HG03045 (cell line): Measurements from ENCODE around the gene ATG9B.
A peak's percentile ranks its signal among the peaks of the same experiment; 100 is the strongest.
"Not testable (repeated sequence)": the region's sequence is repeated elsewhere in the genome, so short reads cannot be mapped to it uniquely, and the experiment has no call there.

ENCODE experiments used
- ATAC-seq: cut with Tn5 transposase; IDR thresholded peaks from one replicate; pipeline ENCODE4 v1.9.1; 2021; ENCODE audit warnings: mild to moderate bottlenecking, moderate library complexity; ENCODE audit not compliant: unreplicated experiment

Gene ATG9B

DNA sequence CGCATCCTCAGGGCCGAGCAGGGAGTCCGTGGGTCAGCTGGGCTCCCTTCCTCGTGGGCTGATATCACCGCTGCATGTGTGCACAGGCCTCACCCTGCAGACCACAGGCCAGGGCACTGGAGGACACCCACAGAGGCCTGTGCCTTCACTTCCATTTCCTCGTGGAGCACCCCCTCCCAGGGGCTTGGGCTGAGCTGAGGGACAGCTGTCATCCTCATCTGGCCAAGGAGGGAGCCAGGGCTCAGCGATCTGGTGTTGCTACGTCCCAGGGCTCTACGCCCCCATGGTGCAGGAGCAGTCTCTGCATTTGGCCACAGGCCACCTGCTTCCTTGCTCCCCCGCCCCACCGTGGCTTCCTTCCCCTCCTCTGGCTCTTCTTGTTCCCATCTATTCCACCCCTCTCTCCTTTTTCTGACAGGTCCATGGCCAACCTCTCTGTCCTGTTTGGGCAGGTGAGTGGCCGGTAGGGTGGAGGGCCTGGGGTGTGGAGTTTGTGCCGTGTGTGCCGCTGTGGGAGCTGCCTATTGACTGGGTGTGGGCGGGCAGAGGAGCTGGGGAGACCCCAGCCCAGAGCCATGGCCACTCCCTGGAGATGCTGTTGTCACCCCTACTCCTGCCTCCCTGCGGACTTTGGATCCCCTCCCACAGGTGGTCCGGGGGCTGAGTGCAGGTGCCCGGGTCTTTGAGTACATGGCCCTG, 15.7 kb upstream of the ATG9B start:
- no peak for ATAC-seq

DNA sequence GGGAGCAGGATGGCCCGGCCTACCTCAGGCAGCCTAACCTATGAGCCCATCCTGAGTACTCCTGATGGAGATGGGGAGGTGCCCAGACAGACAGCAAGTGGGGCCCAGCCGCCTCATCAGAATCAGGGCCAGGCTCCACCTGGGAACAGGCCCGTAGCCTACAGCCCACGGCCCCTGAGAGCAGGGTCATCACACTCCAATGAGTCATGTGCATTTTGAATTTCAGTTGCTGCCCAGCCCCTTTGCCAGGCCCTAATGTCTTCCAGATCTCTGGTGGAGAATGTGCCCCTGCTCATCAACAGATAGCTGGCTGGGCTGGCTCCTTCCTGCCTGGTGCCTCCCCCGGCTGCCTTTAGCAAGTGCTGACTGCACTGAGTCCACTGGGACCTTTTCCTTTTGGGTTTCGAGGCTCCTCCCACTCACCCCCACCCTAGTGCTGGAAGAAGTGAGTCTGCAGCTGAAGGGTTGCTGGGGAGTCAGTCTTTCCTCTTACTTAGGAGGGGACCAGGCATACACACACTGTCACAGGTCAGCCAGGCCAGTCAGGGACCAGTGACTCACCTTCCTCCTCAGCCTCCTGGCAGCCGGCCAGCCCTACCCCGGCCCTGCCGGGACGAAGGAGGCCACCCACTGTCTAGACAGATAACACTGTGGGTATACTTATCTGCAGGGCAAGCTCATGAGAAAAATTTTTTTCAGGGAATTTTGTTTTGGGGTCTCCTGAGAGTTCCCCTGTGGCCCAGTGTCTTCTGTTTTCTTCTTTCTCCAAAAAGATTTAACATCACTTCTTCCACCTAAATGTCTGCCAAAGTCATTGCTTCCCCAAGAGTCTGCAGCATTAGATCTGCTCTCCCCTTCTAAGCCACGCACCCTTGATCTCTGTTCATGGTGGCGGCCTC, 14.9 kb upstream of the ATG9B start:
- no peak for ATAC-seq

DNA sequence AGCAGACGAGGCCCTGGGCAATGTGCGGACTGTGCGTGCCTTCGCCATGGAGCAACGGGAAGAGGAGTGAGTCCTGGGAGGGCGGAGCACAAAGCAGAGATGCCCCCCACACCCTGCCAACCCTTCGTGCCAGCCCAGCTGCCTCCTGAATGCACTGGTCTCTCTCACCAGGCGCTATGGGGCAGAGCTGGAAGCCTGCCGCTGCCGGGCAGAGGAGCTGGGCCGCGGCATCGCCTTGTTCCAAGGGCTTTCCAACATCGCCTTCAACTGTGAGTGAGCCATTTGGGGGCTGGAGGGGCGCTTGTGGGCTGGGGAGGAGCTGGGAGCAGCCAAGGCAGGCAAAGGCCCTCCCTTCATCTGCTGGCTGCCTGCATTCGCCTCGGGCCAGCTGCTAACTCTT, 11.6 kb upstream of the ATG9B start:
- no peak for ATAC-seq

DNA sequence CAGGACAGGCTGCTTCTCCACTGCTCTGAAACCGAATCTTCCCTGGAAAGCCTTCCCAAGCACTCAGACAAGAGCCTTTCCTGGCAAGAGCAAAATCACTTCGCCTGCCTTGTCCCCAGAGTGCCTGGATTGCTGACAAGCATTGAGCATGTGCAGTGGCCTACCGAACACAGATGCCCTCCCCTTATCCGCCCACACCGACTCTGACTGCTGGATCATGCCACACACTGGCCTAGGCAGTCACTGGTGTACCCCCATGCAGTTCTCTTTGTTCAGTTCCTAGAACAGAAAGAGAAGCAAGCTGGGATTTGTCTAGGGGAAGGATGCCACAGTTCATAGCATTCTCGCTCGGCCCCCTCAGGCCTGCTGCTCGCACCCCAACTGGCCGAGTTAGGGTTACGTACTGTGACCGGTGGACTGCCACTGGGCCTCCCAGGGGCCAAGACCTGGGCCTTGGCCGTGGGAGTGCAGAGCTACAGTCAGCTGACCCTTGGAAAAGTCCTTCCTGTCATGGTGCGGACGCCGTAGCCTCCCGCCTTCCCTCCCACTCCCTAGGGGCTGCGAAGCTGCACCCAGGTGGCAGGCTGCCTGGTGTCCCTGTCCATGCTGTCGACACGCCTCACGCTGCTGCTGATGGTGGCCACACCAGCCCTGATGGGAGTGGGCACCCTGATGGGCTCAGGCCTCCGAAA, 10.9 kb upstream of the ATG9B start:
- no peak for ATAC-seq

GRCh38 chr7:151034312-151035025, 10.2 kb upstream of the ATG9B start:
- no peak for ATAC-seq

DNA sequence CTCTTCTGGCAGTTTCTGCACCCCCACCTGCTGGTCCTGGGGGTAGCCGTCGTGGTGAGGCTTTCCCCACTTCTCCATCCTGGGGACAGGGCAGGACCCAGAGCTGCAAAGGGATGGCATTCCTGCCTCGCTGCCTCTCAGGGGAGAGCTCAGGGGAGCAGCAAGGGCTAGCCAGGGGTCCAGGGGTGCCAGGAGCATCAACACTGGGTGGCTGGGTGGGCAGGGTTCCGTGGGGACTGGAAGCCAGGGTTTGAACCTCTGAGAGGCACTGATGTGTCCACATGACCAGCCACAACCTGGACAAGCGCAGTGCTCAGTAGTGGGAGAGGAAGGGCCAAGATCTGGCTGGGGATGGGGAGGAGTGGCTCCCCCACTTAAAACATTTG, 9.6 kb upstream of the ATG9B start:
- no peak for ATAC-seq

DNA sequence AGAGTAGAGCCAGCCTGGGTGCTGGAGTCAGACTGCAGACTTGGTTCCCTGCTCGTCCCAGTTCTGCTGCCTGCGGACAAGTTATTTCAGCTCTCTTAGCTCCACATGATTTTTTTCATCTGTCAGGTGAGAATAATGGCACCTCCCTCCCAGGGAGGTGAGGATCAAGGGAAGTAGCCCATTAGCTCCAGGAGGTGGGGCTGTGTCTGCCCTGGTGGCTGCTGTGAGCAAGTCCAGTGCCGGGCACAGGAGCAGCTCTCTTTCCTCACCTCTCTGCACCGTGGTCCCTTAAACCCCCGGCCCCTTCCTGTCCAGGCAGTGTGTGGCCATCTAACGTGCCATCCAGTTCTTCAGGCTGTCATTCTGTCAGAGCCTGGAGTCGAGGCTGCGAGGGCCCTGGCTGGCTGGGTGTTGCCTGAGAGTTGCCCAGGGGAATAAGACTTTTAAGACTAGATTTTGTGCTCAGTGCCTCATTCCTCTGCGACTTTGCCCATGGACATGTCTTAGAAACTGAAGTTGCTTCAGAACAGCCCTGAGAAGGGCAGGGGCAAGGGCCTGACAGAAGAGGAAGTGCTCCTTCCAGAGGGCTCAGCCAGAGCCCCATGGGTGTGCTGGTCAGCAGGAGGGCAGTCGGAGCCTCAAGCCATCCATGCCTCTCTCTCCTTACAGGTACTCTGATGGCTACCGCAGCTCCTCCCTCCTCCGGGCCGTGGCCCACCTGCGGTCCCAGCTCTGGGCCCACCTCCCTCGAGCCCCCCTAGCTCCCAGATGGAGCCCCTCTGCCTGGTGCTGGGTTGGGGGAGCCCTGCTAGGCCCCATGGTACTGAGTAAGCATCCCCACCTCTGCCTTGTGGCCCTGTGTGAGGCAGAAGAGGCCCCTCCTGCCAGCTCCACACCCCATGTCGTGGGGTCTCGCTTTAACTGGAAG, 8.9 kb upstream of the ATG9B start:
- ATAC-seq = no peak

DNA sequence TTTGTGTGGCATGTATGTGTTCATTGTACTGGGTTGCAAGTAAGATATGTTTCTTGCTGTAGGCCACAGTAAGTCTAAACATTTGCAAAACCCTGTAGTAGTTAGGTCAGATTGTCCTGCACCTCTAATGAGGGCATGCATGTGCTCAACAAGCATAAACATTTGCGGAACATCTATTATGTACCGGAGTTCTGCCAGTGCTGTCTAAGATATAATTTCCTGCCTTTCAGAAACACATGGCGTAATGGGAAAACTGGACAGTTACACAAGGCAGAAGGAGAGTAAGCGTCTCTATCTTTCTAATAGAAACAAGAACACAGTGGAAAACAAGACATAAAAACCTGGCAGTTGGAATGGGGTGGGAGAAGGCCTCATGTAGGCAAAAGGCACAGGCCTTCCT, 6.7 kb upstream of the ATG9B start:
- no peak for ATAC-seq

GRCh38 chr7:151028948-151029501, 4.7 kb upstream of the ATG9B start:
- no peak for ATAC-seq

- peak; percentile 98 for ATAC-seq
Measured at GRCh38 chr7:151028131-151028947, 4.0 kb upstream of the ATG9B start, which contains the start of gene ABCB8. Gene ABCB8, plus strand, starts transcription at chr7:151028450. Its CDS starts 66 bp downstream, at chr7:151028516.

DNA sequence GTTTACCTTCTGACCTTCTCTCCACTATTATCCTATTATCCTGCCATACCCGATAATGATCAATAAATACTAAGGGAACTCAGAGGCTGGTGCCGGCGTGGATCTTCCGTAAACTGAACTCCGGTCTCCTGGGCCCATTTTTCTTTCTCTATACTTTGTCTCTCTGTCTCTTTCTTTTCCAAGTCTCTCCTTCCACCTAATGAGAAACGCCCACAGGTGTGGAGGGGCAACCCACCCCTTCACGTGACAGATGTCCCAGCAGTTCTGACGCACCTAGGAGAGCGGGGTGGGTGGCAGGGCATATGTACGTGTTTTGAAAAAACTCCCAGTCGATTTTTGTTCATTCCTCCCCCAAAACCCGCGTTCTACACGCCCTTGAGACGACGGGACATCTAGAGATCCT, 3.4 kb upstream of the ATG9B start:
- ATAC-seq = peak; percentile 7

- ATAC-seq = not testable (repeated sequence)
Measured at GRCh38 chr7:151026771-151027727, 2.8 kb upstream of the ATG9B start.

- no peak for ATAC-seq
Measured at GRCh38 chr7:151025924-151026671, 1.8 kb upstream of the ATG9B start.

- no peak for ATAC-seq
Measured at GRCh38 chr7:151023232-151023631, 1.1 kb downstream of the ATG9B start.

DNA sequence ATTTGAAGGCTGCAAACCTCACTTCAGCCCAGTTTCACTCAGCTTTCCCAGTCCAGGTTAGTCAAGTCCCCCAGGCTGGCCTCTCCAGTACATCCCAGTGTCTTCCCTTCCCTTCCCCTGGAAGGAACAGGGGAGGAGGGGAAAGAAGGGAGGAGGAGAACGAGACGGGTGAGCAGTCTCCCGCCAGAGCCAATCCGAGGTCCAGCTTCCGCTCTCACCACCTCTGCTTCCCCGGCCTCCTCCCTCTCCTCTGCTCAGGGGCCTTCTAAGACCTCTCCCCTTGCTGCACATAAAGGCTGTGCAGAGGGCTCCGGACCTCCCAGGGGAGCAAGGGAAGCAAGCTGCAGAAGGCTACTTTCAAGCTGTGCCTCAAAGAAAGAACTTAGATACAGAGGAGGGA, 4.1 kb downstream of the ATG9B start:
- ATAC-seq = no peak

DNA sequence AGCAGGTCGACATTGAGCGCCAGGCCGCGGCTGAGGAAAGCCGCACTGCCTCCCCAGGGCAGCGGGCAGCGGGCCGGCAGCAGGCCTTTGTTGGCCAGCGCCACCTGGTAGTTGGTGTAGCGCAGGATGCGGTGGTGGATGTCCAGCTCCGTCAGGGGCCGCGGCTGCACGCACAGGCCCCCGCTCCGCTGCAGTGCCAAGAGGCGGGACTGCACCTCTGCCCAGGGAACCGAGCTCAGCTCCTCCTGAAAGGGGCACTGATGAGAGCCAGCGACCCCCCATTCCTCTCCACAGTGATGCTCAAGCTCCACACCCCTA, 5.2 kb downstream of the ATG9B start:
- ATAC-seq = no peak
